AG04449 (cell line): ENCODE results near the gene PERM1.
"Not testable (repeated sequence)": the region's sequence is repeated elsewhere in the genome, so short reads cannot be mapped to it uniquely, and the experiment has no call there.

Experiments
- CTCF ChIA-PET: fragments of 350-600 bp; formaldehyde crosslinking; extraction: SDS; loops from one replicate; lab custom pipeline; 2021; ENCODE audit warnings: antibody characterized with exemption; lab: Yijun Ruan, JAX
- POLR2A ChIA-PET: fragments of 400-600, 350-600 bp; formaldehyde crosslinking; extraction: SDS; loops from one replicate; lab custom pipeline; 2020; ENCODE audit warnings: antibody characterized with exemption, inconsistent platforms; lab: Yijun Ruan, JAX
- DNase-seq: peaks from one replicate; pipeline ENCODE4 v3.0.0-alpha.2; 2010; ENCODE audit warnings: low read depth, low spot score
- H3K4me3 ChIP-seq: 2 replicates; pipeline ENCODE4 v1.5.1; 2011; ENCODE audit warnings: low read depth, mild to moderate bottlenecking, control low read depth, low read length
- TF ChIP-seq, protein P1 (sequence below): IDR thresholded peaks from one replicate; pipeline ENCODE4 v1.5.1; 2011; ENCODE audit warnings: mild to moderate bottlenecking, moderate library complexity, low read length, control low read depth, inconsistent platforms; ENCODE audit not compliant: insufficient read depth; ENCODE audit errors: missing control alignments

Gene PERM1

DNA sequence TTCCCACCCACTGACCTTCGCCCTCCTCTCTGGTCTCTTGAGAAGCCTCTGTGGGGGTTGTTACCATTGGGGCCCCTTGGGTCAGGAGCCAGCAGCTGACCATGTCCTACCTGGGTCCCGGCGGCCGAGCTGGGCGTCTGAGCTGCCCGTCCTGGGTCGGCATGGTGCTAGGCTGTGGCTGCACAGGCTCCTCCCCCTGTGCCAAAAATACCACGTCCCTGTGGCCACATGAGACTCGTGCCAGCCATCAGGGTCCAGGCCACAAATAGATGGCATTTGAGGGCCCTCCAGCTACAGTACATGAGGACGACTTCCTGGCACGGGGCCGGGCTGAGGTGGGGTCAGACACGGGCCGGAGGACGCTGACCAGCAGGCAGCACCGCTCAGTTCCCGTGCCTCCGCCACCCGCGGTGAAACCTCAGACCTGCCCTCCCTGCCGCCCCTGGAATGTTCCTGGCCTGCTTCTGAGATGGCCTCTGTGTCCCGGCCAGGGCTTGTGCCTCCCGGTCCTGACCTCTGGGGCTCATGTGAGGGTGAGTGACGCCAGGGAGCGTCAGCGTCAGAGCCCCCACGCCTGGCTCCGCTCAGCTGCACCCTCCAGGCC is at the start of gene PERM1:
TSS of gene PERM1 (minus strand) at position 139 of the 604 bp plus-strand sequence. CDS start 1,064 bp downstream, outside the sequence.
- TF ChIP-seq, protein P1, sequence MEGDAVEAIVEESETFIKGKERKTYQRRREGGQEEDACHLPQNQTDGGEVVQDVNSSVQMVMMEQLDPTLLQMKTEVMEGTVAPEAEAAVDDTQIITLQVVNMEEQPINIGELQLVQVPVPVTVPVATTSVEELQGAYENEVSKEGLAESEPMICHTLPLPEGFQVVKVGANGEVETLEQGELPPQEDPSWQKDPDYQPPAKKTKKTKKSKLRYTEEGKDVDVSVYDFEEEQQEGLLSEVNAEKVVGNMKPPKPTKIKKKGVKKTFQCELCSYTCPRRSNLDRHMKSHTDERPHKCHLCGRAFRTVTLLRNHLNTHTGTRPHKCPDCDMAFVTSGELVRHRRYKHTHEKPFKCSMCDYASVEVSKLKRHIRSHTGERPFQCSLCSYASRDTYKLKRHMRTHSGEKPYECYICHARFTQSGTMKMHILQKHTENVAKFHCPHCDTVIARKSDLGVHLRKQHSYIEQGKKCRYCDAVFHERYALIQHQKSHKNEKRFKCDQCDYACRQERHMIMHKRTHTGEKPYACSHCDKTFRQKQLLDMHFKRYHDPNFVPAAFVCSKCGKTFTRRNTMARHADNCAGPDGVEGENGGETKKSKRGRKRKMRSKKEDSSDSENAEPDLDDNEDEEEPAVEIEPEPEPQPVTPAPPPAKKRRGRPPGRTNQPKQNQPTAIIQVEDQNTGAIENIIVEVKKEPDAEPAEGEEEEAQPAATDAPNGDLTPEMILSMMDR: no peak
- H3K4me3 ChIP-seq: no peak within 1 kb of the TSS
- ChIA-PET POLR2A (no interaction called here), CTCF (interaction anchor here (0.6 to 7.8 kb wide), 11 partner anchors 7 to 313 kb away, joined by 3 to 152 read pairs (median 23); partner anchors contain the start of genes HES4 and ISG15)
- DNase-seq: no peak

DNA sequence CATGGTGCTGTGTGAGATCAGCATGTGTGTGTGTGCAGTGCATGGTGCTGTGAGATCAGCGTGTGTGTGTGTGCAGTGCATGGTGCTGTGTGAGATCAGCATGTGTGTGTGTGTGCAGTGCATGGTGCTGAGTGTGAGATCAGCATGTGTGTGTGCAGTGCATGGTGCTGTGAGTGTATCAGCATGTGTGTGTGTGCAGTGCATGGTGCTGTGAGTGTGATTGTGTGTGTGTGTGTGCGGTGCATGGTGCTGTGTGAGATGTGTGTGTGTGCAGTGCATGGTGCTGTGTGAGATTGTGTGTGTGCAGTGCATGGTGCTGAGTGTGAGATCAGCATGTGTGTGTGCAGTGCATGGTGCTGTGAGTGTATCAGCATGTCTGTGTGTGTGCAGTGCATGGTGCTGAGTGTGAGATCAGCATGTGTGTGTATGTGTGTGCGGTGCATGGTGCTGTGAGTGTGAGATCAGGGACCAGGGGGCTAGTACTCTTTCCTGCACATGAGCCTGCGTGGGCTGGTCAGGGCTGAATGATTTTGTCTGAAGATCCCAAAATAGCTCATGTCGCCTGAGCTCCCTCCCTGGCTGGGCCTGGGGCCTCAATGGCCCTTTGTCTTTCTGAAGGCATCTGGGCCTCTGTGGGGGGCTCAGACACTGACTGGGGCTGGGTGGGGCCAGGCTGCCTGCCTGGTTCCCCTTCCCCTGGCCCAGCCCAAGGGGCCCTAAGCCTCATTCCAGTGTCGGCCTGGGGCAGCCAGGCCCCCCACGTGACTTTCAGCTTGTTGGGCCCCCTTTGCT is 49.2 kb upstream of the PERM1 start:
- DNase-seq, H3K4me3 ChIP-seq: not testable (repeated sequence)
- ChIA-PET POLR2A (interaction anchor here (1.2 kb wide), 1 partner anchor 13 kb away, joined by 5 read pairs; no protein-coding TSS in a partner anchor), CTCF (interaction anchor here (1.1 to 2.7 kb wide), 7 partner anchors 7 to 340 kb away, joined by 3 to 17 read pairs (median 4); partner anchors contain the start of gene AGRN)

DNA sequence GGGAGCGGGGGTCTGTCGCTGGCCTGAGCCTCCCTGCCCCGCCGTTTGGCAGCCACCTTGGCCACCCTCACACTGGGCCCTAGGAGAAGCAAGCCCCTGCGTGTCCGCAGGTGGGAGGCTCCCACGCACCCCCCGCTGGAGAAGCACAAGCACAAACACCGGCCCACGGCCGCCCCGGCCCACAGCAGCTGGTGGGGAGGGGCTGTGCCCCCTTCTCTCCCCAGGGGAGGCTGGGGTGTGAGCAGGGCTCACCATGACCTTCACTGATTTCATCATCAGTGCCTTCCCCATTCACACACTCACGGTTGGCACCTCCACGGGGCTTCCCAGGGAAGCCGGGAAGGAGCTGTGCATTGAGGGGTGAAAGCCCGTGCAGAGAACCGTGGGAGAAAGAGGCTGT is 45.9 kb upstream of the PERM1 start:
- POLR2A ChIA-PET: no interaction called here
- no peak for DNase-seq
- TF ChIP-seq, protein P1: no peak
- CTCF ChIA-PET: no interaction called here
- H3K4me3 ChIP-seq: no peak overlapping the region

DNA sequence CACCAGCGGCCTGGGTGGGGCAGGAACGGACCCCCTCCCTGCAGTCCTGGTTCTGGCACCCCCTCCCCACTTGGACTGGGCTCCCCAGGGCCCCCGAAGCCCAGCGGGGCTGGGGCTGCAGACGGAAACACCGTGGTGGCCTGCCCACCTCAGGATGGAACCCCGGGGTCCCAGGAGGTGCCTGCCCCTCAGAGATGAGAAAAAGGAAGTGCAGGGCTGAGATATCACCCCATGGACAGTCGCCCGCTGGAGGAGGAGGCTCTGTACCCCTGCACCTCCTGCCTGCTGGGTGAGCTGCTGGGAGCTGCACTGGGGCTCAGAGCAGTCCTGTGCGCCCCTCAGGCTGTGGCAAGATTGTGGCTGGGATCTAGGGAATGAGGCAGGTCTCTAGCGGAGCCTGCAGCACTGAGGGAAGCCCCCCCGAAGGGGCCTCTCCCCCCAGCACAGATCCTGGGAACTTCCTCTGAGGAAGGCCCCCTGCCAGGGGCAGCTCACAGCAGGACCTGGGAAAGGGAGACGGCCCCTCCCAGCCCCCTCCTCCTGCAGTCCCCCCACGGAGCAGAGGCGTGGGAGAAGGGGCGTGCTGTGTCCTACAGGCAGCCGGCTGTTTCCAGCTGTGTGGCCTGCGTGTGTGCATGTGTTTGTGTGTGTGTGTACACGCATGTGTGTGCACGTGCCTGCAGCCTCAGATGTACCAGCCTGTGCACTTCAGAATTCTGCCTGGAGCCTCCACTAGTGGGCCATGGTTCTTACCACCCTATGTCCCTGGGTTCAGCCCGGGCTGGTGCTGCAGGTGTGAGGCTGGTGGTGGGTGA is 44.9 kb upstream of the PERM1 start:
- no peak overlapping the region for H3K4me3 ChIP-seq
- ChIA-PET CTCF (no interaction called here), POLR2A (no interaction called here)
- TF ChIP-seq, protein P1: no peak
- no peak for DNase-seq

GRCh38 chr1:1025730-1026129 is 43.8 kb upstream of the PERM1 start:
- DNase-seq: no peak
- no peak overlapping the region for H3K4me3 ChIP-seq
- TF ChIP-seq, protein P1: no peak
- POLR2A ChIA-PET: interaction anchor here (0.6 kb wide), 1 partner anchor 13 kb away, joined by 3 read pairs; no protein-coding TSS in a partner anchor
- CTCF ChIA-PET: interaction anchor here (0.8 to 4.4 kb wide), 4 partner anchors 15 to 41 kb away, joined by 3 to 20 read pairs (median 4); partner anchors contain the start of gene HES4
